ENCODE measurements around the gene GRK7. TPM values are rescaled to one million over a fixed set of nuclear protein-coding genes. Genes with fewer than 3 reads are reported as not detected.
A peak's percentile ranks its signal among the peaks of the same experiment; 100 is the strongest.

Gene GRK7
- total and polyA plus RNA-seq, 12 donors = 0.03 to 0.07 TPM; not detected in 10

DNA sequence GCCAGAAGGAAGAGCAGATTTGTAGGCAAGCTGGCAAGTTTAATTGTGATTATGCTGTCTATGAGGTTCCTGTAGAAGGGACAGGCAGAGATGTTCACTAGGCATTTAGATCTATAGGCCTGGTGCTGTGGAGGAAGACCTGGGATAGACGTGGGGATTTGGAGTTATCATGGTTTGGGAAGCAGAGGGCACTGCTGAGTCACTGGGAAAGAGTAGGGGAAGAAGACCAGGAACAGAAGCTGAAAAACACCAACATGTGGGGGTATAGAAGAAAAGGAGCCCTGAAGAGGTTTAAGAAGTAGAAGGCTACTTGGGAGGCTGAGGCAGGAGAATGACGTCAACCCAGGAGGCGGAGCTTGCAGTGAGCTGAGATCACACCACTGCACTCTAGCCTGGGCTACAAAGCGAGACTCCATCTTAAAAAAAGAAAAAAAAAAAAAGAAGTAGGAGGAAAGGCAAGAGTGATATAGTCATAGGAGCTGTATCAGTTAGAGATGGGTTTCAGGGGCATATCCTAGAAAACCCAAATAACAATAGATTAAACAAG, 19.3 kb downstream of the GRK7 start:
- intact Hi-C loops (cut with DNase I) = loop anchor here in 2 of 10 donors (5.0 to 10.0 kb wide), 3 partner anchors 92 to 130 kb away; partner anchors contain the start of gene ATP1B3 (in 2 of the 2)
- Histone ChIP-seq H3K36me3 (no peaks in the 10 kb centered on the region), H3K4me3 (no peak overlapping the region), H3K27me3 (peaks cover 0 to 3% (median 0%) of the 10 kb centered on the region in 7 donors), H3K4me1 (no peaks in the 10 kb centered on the region), H3K27ac (no peak overlapping the region), H3K9me3 (peaks cover 0 to 4% (median 0%) of the 10 kb centered on the region in 11 donors)
- TF ChIP-seq, protein P1, sequence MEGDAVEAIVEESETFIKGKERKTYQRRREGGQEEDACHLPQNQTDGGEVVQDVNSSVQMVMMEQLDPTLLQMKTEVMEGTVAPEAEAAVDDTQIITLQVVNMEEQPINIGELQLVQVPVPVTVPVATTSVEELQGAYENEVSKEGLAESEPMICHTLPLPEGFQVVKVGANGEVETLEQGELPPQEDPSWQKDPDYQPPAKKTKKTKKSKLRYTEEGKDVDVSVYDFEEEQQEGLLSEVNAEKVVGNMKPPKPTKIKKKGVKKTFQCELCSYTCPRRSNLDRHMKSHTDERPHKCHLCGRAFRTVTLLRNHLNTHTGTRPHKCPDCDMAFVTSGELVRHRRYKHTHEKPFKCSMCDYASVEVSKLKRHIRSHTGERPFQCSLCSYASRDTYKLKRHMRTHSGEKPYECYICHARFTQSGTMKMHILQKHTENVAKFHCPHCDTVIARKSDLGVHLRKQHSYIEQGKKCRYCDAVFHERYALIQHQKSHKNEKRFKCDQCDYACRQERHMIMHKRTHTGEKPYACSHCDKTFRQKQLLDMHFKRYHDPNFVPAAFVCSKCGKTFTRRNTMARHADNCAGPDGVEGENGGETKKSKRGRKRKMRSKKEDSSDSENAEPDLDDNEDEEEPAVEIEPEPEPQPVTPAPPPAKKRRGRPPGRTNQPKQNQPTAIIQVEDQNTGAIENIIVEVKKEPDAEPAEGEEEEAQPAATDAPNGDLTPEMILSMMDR (IDR thresholded peaks at IDR 0.05) = peak in 6 of 9 donors; percentile 27 to 48 (median 32)
- ATAC-seq (peak in 1 of 8 donors; percentile 44), DNase-seq (no peak)
- 59 to 73% methylated on average over 4 of the region's 4 CpGs for WGBS, 2 donors

DNA sequence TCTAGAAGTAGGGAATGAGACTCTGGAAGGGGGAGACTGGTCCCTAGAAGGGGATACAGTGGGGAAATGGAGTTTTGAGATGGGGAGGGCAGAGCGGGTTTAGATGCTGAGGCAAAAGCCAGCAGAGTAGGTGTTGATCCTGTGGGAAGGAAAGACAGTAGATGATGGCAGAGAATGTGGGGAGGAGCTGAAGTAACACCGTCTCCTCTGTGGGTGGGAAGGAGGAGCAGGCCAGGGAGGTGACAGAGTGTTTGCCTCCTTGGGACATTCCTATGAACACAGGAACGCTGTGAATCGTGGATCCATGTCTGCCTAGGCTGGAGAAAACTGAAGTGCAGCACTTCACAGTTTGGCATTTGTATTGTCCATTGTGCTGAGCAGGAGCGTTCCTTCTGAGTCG, 20.4 kb downstream of the GRK7 start:
- WGBS, 2 donors = 84 to 86% methylated on average over 6 of the region's 6 CpGs
- DNase-seq = no peak
- TF ChIP-seq, protein P1 (IDR thresholded peaks at IDR 0.05) = no peak
- no peaks in the 10 kb centered on the region for H3K36me3 ChIP-seq
- H3K27me3 ChIP-seq = peaks cover 0 to 3% (median 0%) of the 10 kb centered on the region in 7 donors
- no peaks in the 10 kb centered on the region for H3K4me1 ChIP-seq
- H3K9me3 ChIP-seq = peaks cover 0 to 4% (median 0%) of the 10 kb centered on the region in 11 donors
- intact Hi-C loops (cut with DNase I) = loop anchor here in 2 of 10 donors (5.0 to 10.0 kb wide), 3 partner anchors 91 to 129 kb away; partner anchors contain the start of gene ATP1B3 (in 2 of the 2)
- H3K27ac ChIP-seq = no peak overlapping the region
- ATAC-seq = no peak
- H3K4me3 ChIP-seq = no peak overlapping the region

DNA sequence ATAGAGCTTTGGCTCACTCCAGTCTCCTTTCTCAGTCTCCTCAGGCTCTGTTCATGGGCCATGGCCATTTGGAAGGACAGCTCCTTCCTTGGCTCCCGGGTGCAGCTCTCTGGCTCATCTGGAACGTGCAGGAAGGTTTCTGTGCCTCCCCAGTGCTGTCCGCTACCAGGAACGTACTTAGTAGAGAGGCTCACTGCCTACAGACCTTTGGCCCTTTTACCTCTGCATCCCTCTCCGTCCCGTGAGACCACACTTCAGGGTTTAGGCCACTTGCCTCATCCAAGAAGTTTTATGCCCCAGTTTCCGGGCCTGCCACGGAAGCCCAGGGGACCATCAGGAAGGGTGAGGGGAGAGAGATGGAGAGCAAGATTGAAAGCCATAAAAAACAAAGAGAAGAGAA, 20.9 kb downstream of the GRK7 start:
- no peak overlapping the region for H3K27ac ChIP-seq
- DNase-seq (no peak), ATAC-seq (no peak)
- no peaks in the 10 kb centered on the region for H3K4me1 ChIP-seq
- intact Hi-C loops (cut with DNase I) = loop anchor here in 2 of 10 donors (5.0 to 10.0 kb wide), 3 partner anchors 91 to 128 kb away; partner anchors contain the start of gene ATP1B3 (in 2 of the 2)
- H3K9me3 ChIP-seq = peaks cover 0 to 4% (median 0%) of the 10 kb centered on the region in 11 donors
- TF ChIP-seq, protein P1 (IDR thresholded peaks at IDR 0.05) = no peak
- no peak overlapping the region for H3K4me3 ChIP-seq
- whole genome bisulfite sequencing, 2 donors = 87 to 93% methylated on average over 8 of the region's 8 CpGs
- no peaks in the 10 kb centered on the region for H3K27me3 ChIP-seq
- H3K36me3 ChIP-seq = no peaks in the 10 kb centered on the region

DNA sequence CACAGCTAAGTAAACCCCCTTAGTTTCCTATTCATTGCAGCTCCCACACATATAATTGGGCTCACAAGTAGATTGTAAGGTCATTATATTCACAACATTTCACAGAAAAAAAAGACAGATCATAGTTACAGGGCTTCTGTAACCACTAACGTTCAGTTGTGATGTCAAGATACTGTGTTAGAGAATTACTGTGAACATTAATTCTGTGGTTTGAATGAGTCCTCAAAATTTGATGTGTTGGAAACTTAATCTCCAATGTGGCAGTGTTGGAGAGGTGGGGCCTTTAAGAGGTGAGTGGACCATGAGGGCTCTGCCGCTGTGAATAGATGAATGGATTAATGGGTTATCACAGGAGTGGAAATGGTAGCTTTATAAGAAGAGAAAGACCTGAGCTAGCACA, 21.3 kb downstream of the GRK7 start:
- TF ChIP-seq, protein P1 (IDR thresholded peaks at IDR 0.05) = no peak
- DNase-seq (no peak), ATAC-seq (no peak)
- Histone ChIP-seq H3K4me1 (no peaks in the 10 kb centered on the region), H3K27ac (no peak overlapping the region), H3K27me3 (no peaks in the 10 kb centered on the region), H3K9me3 (peaks cover 0 to 3% (median 0%) of the 10 kb centered on the region in 11 donors), H3K36me3 (no peaks in the 10 kb centered on the region), H3K4me3 (no peak overlapping the region)
- WGBS, 2 donors = 80 to 89% methylated on average over 2 of the region's 2 CpGs
- intact Hi-C loops (cut with DNase I) = loop anchor here in 2 of 10 donors (5.0 to 10.0 kb wide), 3 partner anchors 90 to 128 kb away; partner anchors contain the start of gene ATP1B3 (in 2 of the 2)

Measured in heart right ventricle (tissue), 16 donors.